DND-41 (cell line): ENCODE measurements around the gene CTNNBL1.

Source experiments
- ATAC-seq: fragments of 200-7000 bp; cut with Tn5 transposase; 3 replicates; pipeline ENCODE4 v1.9.1; 2021; ENCODE audit warnings: low read depth; ENCODE audit not compliant: insufficient read depth
- DNase-seq: peaks from one replicate; pipeline ENCODE4 v3.0.0-alpha.2; 2020
- H2AFZ ChIP-seq: 2 replicates; pipeline ENCODE4 v1.6.0; 2012; ENCODE audit warnings: low read depth, low read length
- H3K27ac ChIP-seq: 2 replicates; pipeline ENCODE4 v1.5.1; 2012; ENCODE audit warnings: low read length, inconsistent platforms
- H3K27me3 ChIP-seq: fragments of 200-600 bp; sonication (generic); 2 replicates; pipeline ENCODE4 v1.6.0; 2012; ENCODE audit warnings: low read length, mild to moderate bottlenecking, inconsistent platforms; ENCODE audit not compliant: insufficient read depth, poor library complexity
- H3K36me3 ChIP-seq: 2 replicates; pipeline ENCODE4 v1.5.1; 2012; ENCODE audit warnings: low read length, inconsistent platforms; ENCODE audit not compliant: insufficient read depth
- H3K4me1 ChIP-seq: 2 replicates; pipeline ENCODE4 v1.5.1; 2012; ENCODE audit warnings: mild to moderate bottlenecking, low read length; ENCODE audit not compliant: insufficient read depth
- H3K4me2 ChIP-seq: 2 replicates; pipeline ENCODE4 v1.6.0; 2012; ENCODE audit warnings: mild to moderate bottlenecking, moderate library complexity, low read length, inconsistent platforms; ENCODE audit not compliant: insufficient read depth
- H3K4me3 ChIP-seq, 2 experiments: fragments of 200-600 bp in 1 of 2; shearing (Covaris generic) in 1 of 2; 2 replicates each; pipeline ENCODE4 v1.5.1; 2012 to 2016; ENCODE audit warnings: inconsistent platforms in 2 of 2, low read length in 2 of 2, mild to moderate bottlenecking in 2 of 2, low read depth in 1 of 2, moderate library complexity in 1 of 2
- H3K79me2 ChIP-seq: 2 replicates; pipeline ENCODE4 v1.6.0; 2012; ENCODE audit warnings: low read length, inconsistent platforms; ENCODE audit not compliant: insufficient read depth
- H3K9ac ChIP-seq: 2 replicates; pipeline ENCODE4 v1.6.0; 2012; ENCODE audit warnings: low read depth, mild to moderate bottlenecking, inconsistent platforms, low read length, moderate library complexity
- H3K9me3 ChIP-seq: 2 replicates; pipeline ENCODE4 v1.5.1; 2012; ENCODE audit warnings: low read length, moderate library complexity, mild to moderate bottlenecking, inconsistent platforms; ENCODE audit not compliant: insufficient read depth, severe bottlenecking
- H4K20me1 ChIP-seq: 2 replicates; pipeline ENCODE4 v1.6.0; 2012; ENCODE audit warnings: low read length; ENCODE audit not compliant: insufficient read depth
- EZH2 ChIP-seq: IDR thresholded peaks from 3 replicates; pipeline ENCODE4 v1.6.1; 2012; ENCODE audit warnings: borderline replicate concordance, low read depth, mild to moderate bottlenecking, moderate library complexity, low read length, inconsistent platforms; ENCODE audit not compliant: severe bottlenecking
- TF ChIP-seq, protein P1 (sequence below): IDR thresholded peaks from 2 replicates; pipeline ENCODE4 v1.5.1; 2012; ENCODE audit warnings: borderline replicate concordance, low read length, moderate library complexity, mild to moderate bottlenecking; ENCODE audit not compliant: poor library complexity, severe bottlenecking; ENCODE audit errors: extremely low read depth

CTNNBL1 gene

DNA sequence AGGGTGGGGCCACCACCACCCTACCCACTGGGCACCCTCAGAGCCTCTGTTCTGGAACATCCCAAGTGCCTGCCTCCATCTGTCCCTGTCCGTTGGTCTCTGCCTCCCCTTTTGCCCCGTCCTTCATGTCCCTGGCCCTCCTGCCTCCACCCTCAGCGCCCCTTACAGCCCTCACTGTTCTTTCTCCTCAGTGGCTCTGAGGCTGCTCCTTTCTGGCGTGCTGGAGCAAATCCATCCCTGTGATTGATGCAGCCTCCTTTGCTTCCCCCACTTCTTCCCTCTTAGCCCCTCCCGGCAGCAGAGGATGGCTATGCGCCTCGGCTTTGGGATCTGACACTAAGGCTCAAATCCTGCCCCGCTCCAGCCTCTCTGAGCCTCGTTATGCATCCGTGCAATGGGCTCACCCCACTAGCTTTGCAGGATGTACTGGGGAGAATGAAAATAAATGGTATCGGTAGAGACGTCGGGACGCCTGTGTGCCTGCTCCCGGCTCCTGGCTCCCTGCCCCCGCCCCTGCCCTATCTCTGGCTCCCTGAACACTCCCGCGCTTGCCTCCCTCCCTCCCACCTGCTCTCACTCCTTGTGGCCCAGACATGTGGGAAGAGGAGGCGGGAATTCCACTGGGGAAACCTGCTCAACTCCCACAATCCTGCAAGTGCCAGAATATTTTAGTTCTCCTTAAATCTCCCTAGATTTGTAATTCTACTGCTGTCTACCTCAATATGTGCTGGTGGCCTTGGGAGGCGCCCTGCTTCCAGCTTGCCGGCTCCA, 222.2 kb downstream of the CTNNBL1 start:
- TF ChIP-seq, protein P1, sequence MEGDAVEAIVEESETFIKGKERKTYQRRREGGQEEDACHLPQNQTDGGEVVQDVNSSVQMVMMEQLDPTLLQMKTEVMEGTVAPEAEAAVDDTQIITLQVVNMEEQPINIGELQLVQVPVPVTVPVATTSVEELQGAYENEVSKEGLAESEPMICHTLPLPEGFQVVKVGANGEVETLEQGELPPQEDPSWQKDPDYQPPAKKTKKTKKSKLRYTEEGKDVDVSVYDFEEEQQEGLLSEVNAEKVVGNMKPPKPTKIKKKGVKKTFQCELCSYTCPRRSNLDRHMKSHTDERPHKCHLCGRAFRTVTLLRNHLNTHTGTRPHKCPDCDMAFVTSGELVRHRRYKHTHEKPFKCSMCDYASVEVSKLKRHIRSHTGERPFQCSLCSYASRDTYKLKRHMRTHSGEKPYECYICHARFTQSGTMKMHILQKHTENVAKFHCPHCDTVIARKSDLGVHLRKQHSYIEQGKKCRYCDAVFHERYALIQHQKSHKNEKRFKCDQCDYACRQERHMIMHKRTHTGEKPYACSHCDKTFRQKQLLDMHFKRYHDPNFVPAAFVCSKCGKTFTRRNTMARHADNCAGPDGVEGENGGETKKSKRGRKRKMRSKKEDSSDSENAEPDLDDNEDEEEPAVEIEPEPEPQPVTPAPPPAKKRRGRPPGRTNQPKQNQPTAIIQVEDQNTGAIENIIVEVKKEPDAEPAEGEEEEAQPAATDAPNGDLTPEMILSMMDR, result no peak
- no peak for TF ChIP-seq EZH2
- DNase-seq (no peak), ATAC-seq (no peak)
- no peak overlapping the region for H2AFZ ChIP-seq
- H3K9ac ChIP-seq, result no peak overlapping the region
- H3K27me3 ChIP-seq, result peaks cover 30% of the 10 kb centered on the region
- H3K27ac ChIP-seq, result no peak overlapping the region
- no peaks in the 10 kb centered on the region for H3K9me3 ChIP-seq
- H3K4me2 ChIP-seq, result no peak overlapping the region
- no peak overlapping the region for H3K4me3 ChIP-seq
- no peaks in the 10 kb centered on the region for H3K36me3 ChIP-seq
- no peaks in the 10 kb centered on the region for H3K79me2 ChIP-seq
- H4K20me1 ChIP-seq, result peaks cover 19% of the 10 kb centered on the region
- no peaks in the 10 kb centered on the region for H3K4me1 ChIP-seq

DNA sequence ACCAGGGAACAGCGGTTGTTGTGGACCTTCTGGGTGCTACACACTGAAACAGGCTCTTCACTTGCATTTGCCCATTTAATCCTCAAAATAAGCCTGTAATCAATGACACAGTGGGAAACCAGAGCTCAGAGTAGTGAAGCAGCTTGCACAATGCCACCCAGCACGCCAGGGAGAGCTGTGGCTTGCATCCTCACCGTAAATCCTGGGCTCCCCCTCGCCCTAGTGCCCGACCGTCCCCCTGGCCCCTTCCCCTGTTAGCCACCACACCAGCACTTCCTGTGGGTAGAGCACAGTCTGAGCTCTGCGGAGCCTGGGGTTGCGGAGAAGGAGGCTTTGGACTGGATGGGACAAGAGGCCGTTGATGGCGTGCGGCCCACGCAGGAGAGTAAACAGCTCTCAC, 223.6 kb downstream of the CTNNBL1 start:
- Histone ChIP-seq H3K4me1 (no peaks in the 10 kb centered on the region), H3K27me3 (peaks cover 17% of the 10 kb centered on the region), H3K4me2 (no peak overlapping the region), H4K20me1 (peaks cover 14% of the 10 kb centered on the region), H3K9me3 (no peaks in the 10 kb centered on the region), H3K79me2 (no peaks in the 10 kb centered on the region), H3K27ac (no peak overlapping the region), H2AFZ (no peak overlapping the region), H3K4me3 (no peak overlapping the region), H3K36me3 (no peaks in the 10 kb centered on the region), H3K9ac (no peak overlapping the region)
- DNase-seq (no peak), ATAC-seq (no peak)
- TF ChIP-seq EZH2, result no peak
- TF ChIP-seq, protein P1, result no peak

DNA sequence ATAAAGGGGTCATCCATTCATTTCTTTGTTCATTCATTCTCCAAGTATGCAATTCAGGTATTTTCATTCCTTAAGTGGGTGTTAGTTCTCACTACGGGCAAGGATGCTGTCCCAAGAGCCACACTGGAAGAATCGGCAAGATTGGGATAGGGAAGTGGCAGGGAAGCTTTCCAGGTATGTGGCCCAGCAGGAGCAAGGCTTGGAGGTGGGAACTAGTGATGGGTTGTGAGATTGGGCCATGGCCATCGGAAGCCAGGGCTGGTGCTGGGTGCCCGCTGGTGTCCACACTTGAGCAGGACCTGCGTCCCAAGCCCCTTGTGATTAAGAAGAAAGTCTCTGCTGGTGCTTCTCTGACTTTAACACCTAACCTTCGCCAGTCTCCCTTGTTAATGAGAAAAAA, 224.2 kb downstream of the CTNNBL1 start:
- DNase-seq (no peak), ATAC-seq (no peak)
- Histone ChIP-seq H2AFZ (no peak overlapping the region), H3K9ac (no peak overlapping the region), H3K9me3 (no peaks in the 10 kb centered on the region), H3K4me2 (no peak overlapping the region), H3K36me3 (no peaks in the 10 kb centered on the region), H3K79me2 (no peaks in the 10 kb centered on the region), H3K4me1 (no peaks in the 10 kb centered on the region), H3K4me3 (no peak overlapping the region), H3K27ac (no peak overlapping the region), H4K20me1 (peaks cover 12% of the 10 kb centered on the region), H3K27me3 (peaks cover 12% of the 10 kb centered on the region)
- TF ChIP-seq EZH2, result no peak
- TF ChIP-seq, protein P1, result no peak
